HepG2 (cell line): ENCODE results near the gene JSRP1.

Experiments
- EZH2 ChIP-seq: conservative IDR thresholded peaks from 2 replicates; pipeline ENCODE4 v1.6.1; 2012; ENCODE audit warnings: mild to moderate bottlenecking, low read depth, low read length, moderate library complexity
- HDAC6 ChIP-seq: fragments of 200-600 bp; sonication (generic); IDR thresholded peaks from 2 replicates; pipeline ENCODE4 v1.7.0; 2017; ENCODE audit warnings: mild to moderate bottlenecking, antibody characterized with exemption, low read length, low read depth
- NBN ChIP-seq: fragments of 450-650 bp; conservative IDR thresholded peaks from 2 replicates; pipeline ENCODE4 v1.6.1; 2017
- PBX3 ChIP-seq: sonication (generic); formaldehyde crosslinking; IDR thresholded peaks from 2 replicates; pipeline ENCODE4 v1.8.1; 2023; ENCODE audit warnings: missing genetic modification reagents, inconsistent platforms, borderline replicate concordance
- RAD51 ChIP-seq: fragments of 450-650 bp; IDR thresholded peaks from 2 replicates; pipeline ENCODE4 v1.6.1; 2016; ENCODE audit warnings: borderline replicate concordance
- RFX5 ChIP-seq: IDR thresholded peaks from 2 replicates; pipeline ENCODE4 v1.6.1; 2011; ENCODE audit warnings: low read depth, low read length, improper control_type of control experiment
- ZNF326 ChIP-seq: sonication (generic); formaldehyde crosslinking; IDR thresholded peaks from 2 replicates; pipeline ENCODE4 v1.4.0; 2020; ENCODE audit warnings: missing genetic modification reagents, borderline replicate concordance
- TF ChIP-seq, protein P1 (sequence below): IDR thresholded peaks from 2 replicates; pipeline ENCODE4 v1.6.1; 2012; ENCODE audit warnings: inconsistent platforms

GRCh38 chr19:2237051-2237868, 19.0 kb downstream of the JSRP1 start:
- TF ChIP-seq EZH2 (no peak), PBX3 (no peak), RAD51 (no peak), ZNF326 (CRISPR knock-in tag) (no peak), NBN (no peak), HDAC6 (no peak), RFX5 (no peak; the same call in 1 of the 2 replicates)
- TF ChIP-seq, protein P1, sequence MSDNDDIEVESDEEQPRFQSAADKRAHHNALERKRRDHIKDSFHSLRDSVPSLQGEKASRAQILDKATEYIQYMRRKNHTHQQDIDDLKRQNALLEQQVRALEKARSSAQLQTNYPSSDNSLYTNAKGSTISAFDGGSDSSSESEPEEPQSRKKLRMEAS: no peak
